ENCODE results near the gene PRXL2B.

The PRXL2B gene

GRCh38 chr1:2639607-2640521, 53.3 kb downstream of the PRXL2B start:
- no peak for DNase-seq

DNA sequence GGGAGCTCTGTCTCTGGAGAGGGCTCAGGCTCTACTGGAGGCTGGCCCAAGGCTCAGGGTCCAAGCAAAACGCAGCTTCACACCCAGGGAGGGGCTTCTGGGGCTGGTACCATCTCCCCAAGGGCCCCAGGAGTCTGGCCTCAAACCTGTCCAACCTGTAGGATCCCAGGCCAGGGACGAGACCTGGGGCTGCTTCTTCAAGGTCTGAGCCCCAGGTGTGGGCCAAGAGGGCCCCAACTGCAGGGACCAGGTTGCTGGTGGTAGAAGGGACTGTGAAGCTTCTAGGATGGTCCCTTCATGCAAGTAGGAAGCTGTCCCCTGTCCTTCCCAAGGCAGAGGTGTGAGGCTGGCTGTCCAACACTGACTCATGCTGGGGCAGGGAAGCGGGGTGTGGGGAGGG, 54.0 kb downstream of the PRXL2B start:
- no peak for DNase-seq
